Lower leg skin (tissue), 4 donors: ENCODE data around the gene DMP1. TPM values are rescaled to one million over a fixed set of nuclear protein-coding genes. Genes with fewer than 3 reads are reported as not detected.
"Not testable (repeated sequence)": the region's sequence is repeated elsewhere in the genome, so short reads cannot be mapped to it uniquely, and the experiment has no call there.

Source experiments
- DNase-seq, 2 donors: peaks; one replicate each; pipeline ENCODE4 v3.0.0-alpha.2; 2019; ENCODE audit warnings: low spot score in 2 of 2
- H3K4me3 ChIP-seq: fragments of 200-600 bp; sonication (generic); 2 replicates; pipeline ENCODE4 v1.5.1; 2017; ENCODE audit warnings: mild to moderate bottlenecking, low read depth; ENCODE audit not compliant: poor library complexity, severe bottlenecking
- CTCF ChIP-seq, 3 donors: fragments of 450-650 bp; IDR thresholded peaks; one replicate each; pipeline ENCODE4 v1.5.1; 2016; ENCODE audit warnings: antibody characterized with exemption in 3 of 3, mild to moderate bottlenecking in 3 of 3, moderate library complexity in 2 of 3
- POLR2A ChIP-seq, 2 donors: fragments of 450-650 bp; IDR thresholded peaks; one replicate each; pipeline ENCODE4 v1.6.1; 2016 to 2017; ENCODE audit warnings: antibody characterized with exemption in 2 of 2, mild to moderate bottlenecking in 1 of 2, moderate library complexity in 1 of 2
- WGBS, 2 donors: methylation state at CpG; one replicate each; pipeline ENCODE4 v1.1.5; 2018; 5-methylcytosine and 5-hydroxymethylcytosine counted together
- intact Hi-C: fragments of 100-400 bp; cut with DNase I; formaldehyde crosslinking; loops from one replicate; pipeline ENCODE4 v1.15.0; 2023; ENCODE audit warnings: low total_unique reads
- total RNA-seq, 4 donors: library from RNA; depleted of rRNA; stranded (reverse); fragments of >200 nt; gene quantifications; one replicate each; pipeline ENCODE4 v1.1.0, GENCODE V29; 2016

Gene DMP1
- total RNA-seq, 4 donors from 2014 or later, result not detected

DNA sequence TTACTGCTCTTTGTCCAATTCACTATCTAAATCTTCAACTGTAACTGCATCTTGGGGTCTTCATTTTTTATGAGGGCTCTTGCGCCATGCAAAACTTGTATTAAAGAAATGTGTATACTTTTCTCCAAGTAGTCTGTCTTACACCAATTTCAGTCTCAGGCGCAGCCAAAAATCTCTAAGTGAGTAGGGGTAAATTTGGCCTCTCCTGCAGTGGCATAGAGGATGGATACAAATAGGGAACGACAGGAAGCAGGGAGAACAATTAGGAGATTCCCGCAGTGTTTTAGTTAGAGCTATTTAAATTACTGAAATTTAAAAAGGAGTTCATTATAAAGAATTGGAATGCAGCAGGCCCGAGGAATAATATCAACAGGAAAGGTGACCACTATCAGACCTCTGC is 30.2 kb downstream of the DMP1 start:
- TF ChIP-seq CTCF (IDR thresholded peaks at IDR 0.05) (no peak), POLR2A (IDR thresholded peaks at IDR 0.05) (no peak)
- intact Hi-C loops, result no loop called here
- DNase-seq, result no peak

DNA sequence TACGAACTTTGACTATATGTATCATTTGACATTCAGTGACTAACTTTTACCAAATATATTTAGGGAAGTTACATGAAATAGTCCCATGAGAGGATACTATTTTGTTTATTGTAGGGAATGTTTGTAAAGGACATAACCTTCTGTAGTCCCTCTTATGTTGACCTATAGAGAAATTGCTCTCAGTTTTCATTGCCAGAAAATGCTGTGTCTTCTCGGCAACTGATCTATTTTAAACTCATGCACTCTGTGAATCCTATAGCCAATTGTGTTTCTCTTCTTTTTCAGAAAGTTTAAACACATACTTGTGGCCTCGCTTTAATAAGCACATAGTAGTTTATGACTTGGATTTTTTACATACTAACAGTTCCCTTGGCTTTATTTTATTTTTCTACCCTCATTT is 38.2 kb downstream of the DMP1 start:
- 53 to 73% methylated on average over 3 of the region's 3 CpGs for WGBS, 2 donors
- no peak overlapping the region for H3K4me3 ChIP-seq
- no peak for TF ChIP-seq POLR2A (IDR thresholded peaks at IDR 0.05)
- no peak for TF ChIP-seq CTCF (IDR thresholded peaks at IDR 0.05)
- intact Hi-C loops, result no loop called here
- DNase-seq, result no peak

More for the DNA sequence above, 30.2 kb downstream of the DMP1 start:
- 58 to 72% methylated on average over 5 of the region's 5 CpGs for WGBS, 2 donors
- H3K4me3 ChIP-seq, result no peak overlapping the region

GRCh38 chr4:87690947-87691346 is 40.9 kb downstream of the DMP1 start:
- H3K4me3 ChIP-seq, DNase-seq, intact Hi-C loops: not testable (repeated sequence)
- 83 to 97% methylated on average over 1 of the region's 1 CpG for WGBS, 2 donors

GRCh38 chr4:87692060-87692459 is 42.0 kb downstream of the DMP1 start:
- DNase-seq, intact Hi-C loops, H3K4me3 ChIP-seq: not testable (repeated sequence)
- 29 to 56% methylated on average over 1 of the region's 1 CpG for WGBS, 2 donors

- TF ChIP-seq POLR2A (IDR thresholded peaks at IDR 0.05), result no peak
- TF ChIP-seq CTCF (IDR thresholded peaks at IDR 0.05), result no peak
- no peak for DNase-seq
- intact Hi-C loops, result no loop called here
- WGBS, 2 donors, result 84 to 89% methylated on average over 5 of the region's 5 CpGs
- no peak overlapping the region for H3K4me3 ChIP-seq
These were observed 47.2 kb downstream of the DMP1 start for GRCh38 chr4:87697272-87697671.

DNA sequence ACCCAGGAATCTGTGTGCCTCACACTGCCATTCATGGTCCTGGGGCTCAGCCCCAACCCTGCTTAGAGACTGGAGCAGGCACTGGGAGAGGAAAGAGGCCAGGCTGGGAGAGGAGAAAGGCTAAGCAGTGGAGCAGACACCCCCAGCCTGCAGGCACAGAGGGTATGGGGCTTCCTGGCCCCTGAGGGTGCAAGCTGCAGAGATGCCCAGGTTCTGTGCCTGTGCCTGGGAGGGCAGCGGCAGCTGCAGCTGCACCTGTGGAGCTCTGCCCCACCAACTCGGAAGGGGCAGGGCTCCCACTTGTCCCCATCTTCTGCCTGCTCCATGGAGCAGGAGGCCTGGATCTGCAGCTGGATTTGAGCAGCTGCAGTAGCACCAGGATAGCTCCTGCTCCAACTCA is 47.9 kb downstream of the DMP1 start:
- intact Hi-C loops, result no loop called here
- H3K4me3 ChIP-seq, result no peak overlapping the region
- TF ChIP-seq POLR2A (IDR thresholded peaks at IDR 0.05), result no peak
- TF ChIP-seq CTCF (IDR thresholded peaks at IDR 0.05), result no peak
- DNase-seq, result no peak
- 94 to 100% methylated on average over 1 to 2 of the region's 2 CpGs for WGBS, 2 donors

DNA sequence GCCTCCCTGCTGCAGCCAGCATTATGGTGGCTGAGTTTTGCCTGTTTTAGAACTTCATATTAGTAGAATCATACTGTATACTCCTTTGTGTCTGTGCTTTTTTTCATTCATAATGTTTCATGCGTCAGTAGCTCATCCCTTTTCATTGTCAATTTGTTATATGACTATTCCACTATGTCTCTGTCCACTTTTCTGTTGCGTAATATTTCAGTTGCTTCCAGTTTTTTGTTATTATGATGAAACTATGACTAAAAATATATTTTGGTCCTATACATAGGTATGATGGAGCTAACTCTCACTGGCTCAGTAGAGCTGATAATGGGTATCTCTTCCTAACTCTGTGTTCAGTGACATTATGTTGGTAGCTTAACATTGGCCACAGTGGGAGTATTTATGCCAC is 48.3 kb downstream of the DMP1 start:
- 88 to 98% methylated on average over 2 of the region's 2 CpGs for WGBS, 2 donors
- DNase-seq, result no peak
- TF ChIP-seq CTCF (IDR thresholded peaks at IDR 0.05) (no peak), POLR2A (IDR thresholded peaks at IDR 0.05) (no peak)
- intact Hi-C loops, result no loop called here
- H3K4me3 ChIP-seq, result no peak overlapping the region
